B cell (primary cell): ENCODE results near the gene AREL1. TPM values are rescaled to one million over a fixed set of nuclear protein-coding genes. Genes with fewer than 3 reads are reported as not detected.

Experiments
- ATAC-seq: fragments of 200-7000 bp; cut with Tn5 transposase; one replicate; pipeline ENCODE4 v1.10.0; 2021; ENCODE audit warnings: low read depth, mild to moderate bottlenecking, moderate number of reproducible peaks, moderate library complexity
- CTCF ChIA-PET: fragments of 350-600 bp; sonication (Branson Sonifier 250); formaldehyde crosslinking; loops from one replicate; lab custom pipeline; 2021; ENCODE audit warnings: antibody characterized with exemption, inconsistent platforms; lab: Charles Lee
- POLR2A ChIA-PET: fragments of 350-600 bp; sonication (Branson Sonifier 250); formaldehyde crosslinking; loops from one replicate; lab custom pipeline; 2021; ENCODE audit warnings: antibody characterized with exemption; lab: Charles Lee
- DNase-seq: peaks from one replicate; pipeline ENCODE4 v3.0.0; 2013
- H2AFZ ChIP-seq: 2 replicates; pipeline ENCODE4 v1.6.1; 2012; ENCODE audit warnings: mild to moderate bottlenecking, low read depth, low read length; ENCODE audit not compliant: insufficient read depth, poor library complexity, severe bottlenecking
- H3K27ac ChIP-seq, 2 donors: 1 replicate in 1 of 2; 2 replicates in 1 of 2; pipeline ENCODE4 v1.5.1; 2012 to 2013; ENCODE audit warnings: low read length in 2 of 2, mild to moderate bottlenecking in 2 of 2, moderate library complexity in 1 of 2
- H3K27me3 ChIP-seq, 4 experiments: fragments of 200-600 bp in 1 of 4; sonication (generic) in 1 of 4; replicated peaks in 1 of 4; 1 replicate in 2 of 4; 2 replicates in 2 of 4; pipeline versions ENCODE4 v1.6.1 to v1.7.0; 2013 to 2016; ENCODE audit warnings: low read length in 3 of 4, mild to moderate bottlenecking in 2 of 4, mixed read lengths in 1 of 4, moderate library complexity in 1 of 4; ENCODE audit not compliant: insufficient read depth in 4 of 4, control insufficient read depth in 3 of 4; ENCODE audit errors: control extremely low read depth in 1 of 4
- H3K36me3 ChIP-seq, 2 experiments: replicated peaks in 1 of 2; 1 replicate in 1 of 2; 2 replicates in 1 of 2; pipeline versions ENCODE4 v1.6.1 to v1.7.1; 2013; ENCODE audit warnings: low read length in 1 of 2; ENCODE audit not compliant: insufficient read depth in 2 of 2, control insufficient read depth in 1 of 2; ENCODE audit errors: control extremely low read depth in 1 of 2, extremely low read depth in 1 of 2
- H3K4me1 ChIP-seq, 2 donors: fragments of 200-600 bp in 1 of 2; sonication (generic) in 1 of 2; 1 replicate in 1 of 2; 2 replicates in 1 of 2; pipeline versions ENCODE4 v1.5.1 to v1.6.1; 2013 to 2017; ENCODE audit warnings: low read length in 2 of 2; ENCODE audit not compliant: control insufficient read depth in 2 of 2, insufficient read depth in 2 of 2
- H3K4me2 ChIP-seq: replicated peaks from 2 replicates; pipeline ENCODE3; 2012; ENCODE audit warnings: mild to moderate bottlenecking, low read depth, low read length; ENCODE audit not compliant: poor library complexity, severe bottlenecking
- H3K4me3 ChIP-seq, 5 experiments: fragments of 200-600 bp in 1 of 5; sonication (generic) in 1 of 5; 1 replicate in 3 of 5; 2 replicates in 2 of 5; pipeline versions ENCODE4 v1.5.1 to v1.7.0; 2011 to 2016; ENCODE audit warnings: low read length in 4 of 5, mild to moderate bottlenecking in 4 of 5, low read depth in 2 of 5, control low read depth in 1 of 5, moderate library complexity in 1 of 5; ENCODE audit not compliant: insufficient read depth in 1 of 5; ENCODE audit errors: control extremely low read depth in 1 of 5, extremely low read depth in 1 of 5
- H3K79me2 ChIP-seq: fragments of 200-600 bp; sonication (generic); one replicate; pipeline ENCODE4 v1.6.0; 2016; ENCODE audit warnings: low read length; ENCODE audit not compliant: control insufficient read depth, insufficient read depth
- H3K9ac ChIP-seq: fragments of 200-600 bp; sonication (generic); 2 replicates; pipeline ENCODE4 v1.6.1; 2017; ENCODE audit warnings: mild to moderate bottlenecking, low read length, moderate library complexity
- H3K9me3 ChIP-seq, 3 donors: one replicate each; pipeline versions ENCODE4 v1.6.1 to v1.7.1; 2013; ENCODE audit warnings: low read length in 2 of 3; ENCODE audit not compliant: control insufficient read depth in 2 of 3, insufficient read depth in 1 of 3; ENCODE audit errors: control extremely low read depth in 1 of 3
- H4K20me1 ChIP-seq: 2 replicates; pipeline ENCODE4 v1.6.0; 2012; ENCODE audit warnings: mild to moderate bottlenecking, low read length; ENCODE audit not compliant: insufficient read depth, control insufficient read depth, poor library complexity, severe bottlenecking
- H3K27ac Mint-ChIP-seq: one replicate; pipeline ENCODE4 v1.8.0; 2021; ENCODE audit warnings: mixed read lengths
- H3K27me3 Mint-ChIP-seq: one replicate; pipeline ENCODE4 v1.8.0; 2021; ENCODE audit warnings: mixed read lengths
- H3K4me1 Mint-ChIP-seq: one replicate; pipeline ENCODE4 v1.8.0; 2021; ENCODE audit warnings: mixed read lengths
- H3K4me3 Mint-ChIP-seq: one replicate; pipeline ENCODE4 v1.8.0; 2021; ENCODE audit warnings: mixed read lengths
- H3K9me3 Mint-ChIP-seq: one replicate; pipeline ENCODE4 v1.8.0; 2022; ENCODE audit warnings: mixed read lengths; ENCODE audit not compliant: insufficient read depth
- EZH2 ChIP-seq: IDR thresholded peaks from 2 replicates; pipeline ENCODE4 v1.6.1; 2012; ENCODE audit warnings: borderline replicate concordance, low read depth, mild to moderate bottlenecking, moderate library complexity, low read length; ENCODE audit not compliant: insufficient read depth, poor library complexity, severe bottlenecking
- WGBS: methylation state at CpG from one replicate; pipeline ENCODE4 v1.1.5; 2013; ENCODE audit warnings: missing lambda C conversion rate; ENCODE audit not compliant: insufficient coverage; 5-methylcytosine and 5-hydroxymethylcytosine counted together
- intact Hi-C: fragments of 100-400 bp; cut with micrococcal nuclease; formaldehyde crosslinking; loops from one replicate; pipeline ENCODE4 v1.10.0; 2022
- polyA plus RNA-seq: library from polyadenylated mRNA; depleted of rRNA; stranded (reverse); fragments of >200 nt; gene quantifications from 2 replicates; pipeline ENCODE4 v1.2.3, GENCODE V29; 2012
- total RNA-seq, 2 donors: library from RNA; stranded (reverse); fragments of 120-200 nt in 1 of 2; gene quantifications; 1 replicate in 1 of 2; 2 replicates in 1 of 2; pipeline versions ENCODE4 v1.2.3 to v1.2.4, GENCODE V29; 2013 to 2022
- TF ChIP-seq, protein P1 (sequence below): fragments of 200-600 bp; IDR thresholded peaks from one replicate; pipeline ENCODE4 v1.8.0; 2022; ENCODE audit warnings: antibody characterized with exemption, mild to moderate bottlenecking

AREL1 gene
- total and polyA plus RNA-seq, 2 donors (not counting 1 experiment from before 2014, with no cell fraction given): 19.2 to 39.4 TPM

DNA sequence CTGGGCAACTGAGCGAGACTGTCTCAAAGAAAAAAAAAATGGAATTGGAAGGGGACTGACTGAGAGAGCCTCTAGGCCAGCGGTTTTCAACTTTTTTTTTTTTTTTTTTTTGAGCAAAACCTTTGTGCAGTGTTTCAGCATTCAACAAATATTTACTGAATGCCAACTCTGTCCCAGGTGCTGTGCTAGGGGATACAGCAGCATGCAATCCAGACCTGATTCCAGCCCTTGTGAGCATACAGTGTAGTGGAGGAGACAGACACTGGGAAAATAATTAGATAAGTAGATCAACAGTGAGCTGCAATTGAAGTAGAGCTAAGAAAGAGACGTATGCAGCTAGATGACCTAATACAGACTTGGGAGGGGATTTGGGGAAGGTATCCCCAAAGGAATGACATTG lies 77.0 kb downstream of the AREL1 start:
- H3K9ac ChIP-seq: no peak overlapping the region
- H3K4me3 ChIP-seq: no peak overlapping the region
- H3K4me2 ChIP-seq: no peak overlapping the region
- TF ChIP-seq EZH2: no peak
- TF ChIP-seq, protein P1, sequence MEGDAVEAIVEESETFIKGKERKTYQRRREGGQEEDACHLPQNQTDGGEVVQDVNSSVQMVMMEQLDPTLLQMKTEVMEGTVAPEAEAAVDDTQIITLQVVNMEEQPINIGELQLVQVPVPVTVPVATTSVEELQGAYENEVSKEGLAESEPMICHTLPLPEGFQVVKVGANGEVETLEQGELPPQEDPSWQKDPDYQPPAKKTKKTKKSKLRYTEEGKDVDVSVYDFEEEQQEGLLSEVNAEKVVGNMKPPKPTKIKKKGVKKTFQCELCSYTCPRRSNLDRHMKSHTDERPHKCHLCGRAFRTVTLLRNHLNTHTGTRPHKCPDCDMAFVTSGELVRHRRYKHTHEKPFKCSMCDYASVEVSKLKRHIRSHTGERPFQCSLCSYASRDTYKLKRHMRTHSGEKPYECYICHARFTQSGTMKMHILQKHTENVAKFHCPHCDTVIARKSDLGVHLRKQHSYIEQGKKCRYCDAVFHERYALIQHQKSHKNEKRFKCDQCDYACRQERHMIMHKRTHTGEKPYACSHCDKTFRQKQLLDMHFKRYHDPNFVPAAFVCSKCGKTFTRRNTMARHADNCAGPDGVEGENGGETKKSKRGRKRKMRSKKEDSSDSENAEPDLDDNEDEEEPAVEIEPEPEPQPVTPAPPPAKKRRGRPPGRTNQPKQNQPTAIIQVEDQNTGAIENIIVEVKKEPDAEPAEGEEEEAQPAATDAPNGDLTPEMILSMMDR: no peak
- H3K27me3 ChIP-seq: peaks cover 0 to 10% (median 0%) of the 10 kb centered on the region in 4 experiments
- H3K27ac ChIP-seq: no peak overlapping the region
- DNase-seq (no peak), ATAC-seq (no peak)
- ChIA-PET CTCF (interaction anchor here (1.0 kb wide), 1 partner anchor 19 kb away, joined by 3 read pairs; no protein-coding TSS in a partner anchor), POLR2A (interaction anchor here (0.7 kb wide), 1 partner anchor 22 kb away, joined by 6 read pairs; no protein-coding TSS in a partner anchor)
- no peak overlapping the region for H3K4me3 Mint-ChIP-seq
- no peaks in the 10 kb centered on the region for H3K36me3 ChIP-seq
- H4K20me1 ChIP-seq: no peaks in the 10 kb centered on the region
- no peaks in the 10 kb centered on the region for H3K9me3 Mint-ChIP-seq
- H3K27me3 Mint-ChIP-seq: peaks cover 10% of the 10 kb centered on the region
- no peaks in the 10 kb centered on the region for H3K4me1 Mint-ChIP-seq
- H2AFZ ChIP-seq: no peak overlapping the region
- H3K27ac Mint-ChIP-seq: no peak overlapping the region
- intact Hi-C loops: no loop called here
- no peaks in the 10 kb centered on the region for H3K79me2 ChIP-seq
- WGBS: 97% methylated on average over 2 of the region's 3 CpGs
- H3K9me3 ChIP-seq: no peaks in the 10 kb centered on the region
- H3K4me1 ChIP-seq: no peaks in the 10 kb centered on the region

DNA sequence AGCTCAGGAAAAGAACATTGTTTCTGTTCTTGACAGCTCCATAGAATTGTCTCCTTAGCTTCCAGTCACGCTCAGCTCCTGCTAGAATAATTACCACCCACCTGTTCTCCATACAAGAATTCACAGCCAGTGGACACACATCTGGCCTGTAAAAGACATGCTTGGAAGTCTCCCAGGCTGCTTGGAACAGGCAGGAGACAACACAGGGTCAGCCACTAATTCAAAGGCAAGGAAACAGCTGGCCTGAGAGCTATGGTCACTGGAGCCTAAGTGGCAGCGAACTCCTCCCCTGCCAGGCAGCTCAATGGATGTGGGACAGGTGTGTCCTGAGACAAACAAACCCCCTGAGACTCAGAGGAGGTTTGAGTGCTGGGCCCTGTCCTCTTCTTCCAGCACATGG lies 77.9 kb downstream of the AREL1 start:
- Histone ChIP-seq H3K36me3 (no peaks in the 10 kb centered on the region), H3K27me3 (peaks cover 0 to 6% (median 0%) of the 10 kb centered on the region in 4 experiments), H3K79me2 (no peaks in the 10 kb centered on the region), H3K4me2 (no peak overlapping the region), H3K27ac (no peak overlapping the region), H4K20me1 (no peaks in the 10 kb centered on the region), H2AFZ (no peak overlapping the region), H3K9me3 (no peaks in the 10 kb centered on the region), H3K4me3 (no peak overlapping the region), H3K4me1 (no peaks in the 10 kb centered on the region), H3K9ac (no peak overlapping the region)
- TF ChIP-seq, protein P1: no peak
- TF ChIP-seq EZH2: no peak
- 96% methylated on average over 2 of the region's 2 CpGs for WGBS
- no peak overlapping the region for H3K27ac Mint-ChIP-seq
- H3K4me1 Mint-ChIP-seq: no peaks in the 10 kb centered on the region
- ChIA-PET CTCF (interaction anchor here (1.0 kb wide), 1 partner anchor 20 kb away, joined by 3 read pairs; no protein-coding TSS in a partner anchor), POLR2A (interaction anchor here (0.6 kb wide), 1 partner anchor 171 kb away, joined by 3 read pairs; no protein-coding TSS in a partner anchor)
- no peak for DNase-seq
- no peaks in the 10 kb centered on the region for H3K9me3 Mint-ChIP-seq
- H3K27me3 Mint-ChIP-seq: peaks cover 4% of the 10 kb centered on the region
- no peak overlapping the region for H3K4me3 Mint-ChIP-seq
- no peak for ATAC-seq
- intact Hi-C loops: no loop called here
